Naive thymus-derived CD4-positive, alpha-beta T cell (primary cell): Measurements from ENCODE around the gene FAM217A. TPM values are rescaled to one million over a fixed set of nuclear protein-coding genes. Genes with fewer than 3 reads are reported as not detected.
"Not testable (repeated sequence)": the region's sequence is repeated elsewhere in the genome, so short reads cannot be mapped to it uniquely, and the experiment has no call there.

Source experiments
- ATAC-seq: fragments of 150-1000 bp; cut with Tn5 transposase; 2 replicates; pipeline ENCODE4 v1.10.0; 2021; ENCODE audit warnings: mild to moderate bottlenecking, moderate library complexity
- CTCF ChIA-PET: fragments of 350-600 bp; sonication (Branson Sonifier 250); formaldehyde crosslinking; loops from one replicate; lab custom pipeline; 2021; ENCODE audit warnings: antibody characterized with exemption; lab: Charles Lee
- POLR2A ChIA-PET: fragments of 350-600 bp; sonication (Branson Sonifier 250); formaldehyde crosslinking; loops from one replicate; lab custom pipeline; 2021; ENCODE audit warnings: antibody characterized with exemption, inconsistent platforms; lab: Charles Lee
- DNase-seq, 9 donors: peaks; one replicate each; pipeline versions ENCODE4 v3.0.0 to v3.0.0-alpha.2; 2020 to 2022; ENCODE audit warnings: mixed read lengths in 1 of 9
- H3K27ac ChIP-seq: one replicate; pipeline ENCODE4 v1.7.0; 2013; ENCODE audit warnings: mild to moderate bottlenecking, low read depth, low read length, moderate library complexity
- H3K27me3 ChIP-seq, 2 donors: one replicate each; pipeline ENCODE4 v1.7.0; 2013; ENCODE audit warnings: low read length in 2 of 2, mild to moderate bottlenecking in 2 of 2, moderate library complexity in 2 of 2; ENCODE audit not compliant: control insufficient read depth in 2 of 2, insufficient read depth in 2 of 2
- H3K36me3 ChIP-seq, 3 experiments: 1 replicate in 2 of 3; 2 replicates in 1 of 3; pipeline ENCODE4 v1.7.0; 2013; ENCODE audit warnings: low read length in 3 of 3, mild to moderate bottlenecking in 3 of 3, moderate library complexity in 1 of 3; ENCODE audit not compliant: insufficient read depth in 3 of 3, control insufficient read depth in 2 of 3
- H3K4me1 ChIP-seq, 2 donors: one replicate each; pipeline ENCODE4 v1.7.0; 2013; ENCODE audit warnings: low read length in 2 of 2, mild to moderate bottlenecking in 2 of 2, moderate library complexity in 1 of 2; ENCODE audit not compliant: control insufficient read depth in 2 of 2, insufficient read depth in 2 of 2
- H3K4me3 ChIP-seq: 2 replicates; pipeline ENCODE4 v1.7.0; 2013; ENCODE audit warnings: mild to moderate bottlenecking, low read length
- H3K9me3 ChIP-seq, 3 experiments: 1 replicate in 2 of 3; 2 replicates in 1 of 3; pipeline ENCODE4 v1.7.0; 2013; ENCODE audit warnings: low read length in 3 of 3; ENCODE audit not compliant: control insufficient read depth in 2 of 3
- H3K27ac Mint-ChIP-seq, 9 donors: one replicate each; pipeline ENCODE4 v1.8.0; 2020 to 2022; ENCODE audit warnings: mixed read lengths in 9 of 9, mild to moderate bottlenecking in 8 of 9, moderate library complexity in 5 of 9, inconsistent platforms in 2 of 9
- H3K27me3 Mint-ChIP-seq, 5 donors: one replicate each; pipeline ENCODE4 v1.8.0; 2021 to 2022; ENCODE audit warnings: mixed read lengths in 5 of 5, mild to moderate bottlenecking in 1 of 5
- H3K36me3 Mint-ChIP-seq, 5 donors: one replicate each; pipeline ENCODE4 v1.8.0; 2020 to 2022; ENCODE audit warnings: mixed read lengths in 5 of 5, mild to moderate bottlenecking in 3 of 5, inconsistent platforms in 1 of 5
- H3K4me1 Mint-ChIP-seq, 7 donors: one replicate each; pipeline ENCODE4 v1.8.0; 2020 to 2022; ENCODE audit warnings: mixed read lengths in 7 of 7, mild to moderate bottlenecking in 3 of 7, inconsistent platforms in 1 of 7
- H3K4me3 Mint-ChIP-seq, 10 donors: one replicate each; pipeline ENCODE4 v1.8.0; 2020 to 2022; ENCODE audit warnings: mild to moderate bottlenecking in 10 of 10, mixed read lengths in 10 of 10, moderate library complexity in 6 of 10, inconsistent platforms in 2 of 10
- H3K9me3 Mint-ChIP-seq, 11 donors: one replicate each; pipeline ENCODE4 v1.8.0; 2020 to 2022; ENCODE audit warnings: mixed read lengths in 11 of 11, mild to moderate bottlenecking in 4 of 11, inconsistent platforms in 1 of 11, moderate library complexity in 1 of 11
- intact Hi-C, 2 donors: fragments of 100-400 bp; cut with micrococcal nuclease; formaldehyde crosslinking; loops; one replicate each; pipeline ENCODE4 v1.15.1; 2023
- polyA plus RNA-seq, 2 donors: library from polyadenylated mRNA; unstranded; fragments of 300-500 nt; fragmentation: Illumina TruSeq; gene quantifications; one replicate each; pipeline ENCODE4 v1.2.3, GENCODE V29; 2021
- total RNA-seq, 6 experiments: library from RNA in 5 of 6; stranded (reverse) in 5 of 6; gene quantifications; 1 replicate in 5 of 6; 2 replicates in 1 of 6; pipeline ENCODE4 v1.2.3 and lab custom pipeline; 2021 to 2026

Gene FAM217A
- total and polyA plus RNA-seq, 7 experiments from 2014 or later = 0.16 TPM; not detected in 6

DNA sequence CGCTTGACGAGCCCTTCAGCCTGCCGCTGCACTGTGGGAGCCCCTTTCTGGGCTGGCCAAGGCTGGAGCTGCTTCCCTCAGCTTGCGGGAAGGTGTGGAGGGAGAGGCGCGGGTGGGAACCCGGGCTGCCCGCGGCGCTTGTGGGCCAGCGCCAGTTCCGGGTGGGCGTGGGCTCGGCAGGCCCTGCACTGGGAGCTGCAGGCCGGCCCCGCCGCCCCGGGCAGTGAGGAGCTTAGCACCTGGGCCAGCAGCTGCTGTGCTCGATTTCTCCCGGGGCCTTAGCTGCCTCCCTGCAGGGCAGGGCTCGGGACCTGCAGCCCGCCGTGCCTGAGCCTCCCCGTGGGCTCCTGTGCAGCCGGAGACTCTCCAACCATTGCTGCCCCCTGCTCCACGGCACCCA, 11.1 kb upstream of the FAM217A start:
- CTCF ChIA-PET, DNase-seq: not testable (repeated sequence)

DNA sequence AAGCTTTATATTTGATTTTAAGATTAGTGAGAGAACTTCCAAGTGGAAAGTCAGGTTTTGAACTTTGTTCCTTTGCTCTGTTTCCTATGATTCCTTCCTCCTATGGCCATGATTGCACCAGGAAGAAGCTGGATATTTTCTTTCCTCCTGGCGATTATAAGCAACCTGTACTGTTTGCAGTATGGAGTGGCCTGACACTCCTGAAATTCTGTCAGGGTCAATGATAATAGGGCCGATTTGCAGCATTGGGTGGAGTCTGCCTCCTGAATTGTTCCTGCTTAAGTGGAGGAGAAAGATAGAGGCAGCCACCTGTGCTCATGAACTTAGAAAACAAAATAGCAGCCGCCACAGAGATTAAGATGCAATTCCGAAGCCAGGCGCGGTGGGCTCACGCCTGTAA, 9.8 kb upstream of the FAM217A start:
- H3K4me3 Mint-ChIP-seq = no peak overlapping the region
- no peaks in the 10 kb centered on the region for H3K36me3 Mint-ChIP-seq
- ATAC-seq = no peak
- Histone ChIP-seq H3K4me3 (no peak overlapping the region), H3K9me3 (no peaks in the 10 kb centered on the region), H3K27ac (no peak overlapping the region), H3K27me3 (no peaks in the 10 kb centered on the region), H3K4me1 (no peaks in the 10 kb centered on the region), H3K36me3 (no peaks in the 10 kb centered on the region)
- H3K27ac Mint-ChIP-seq = no peak overlapping the region
- intact Hi-C loops = no loop called here
- H3K4me1 Mint-ChIP-seq = no peaks in the 10 kb centered on the region
- ChIA-PET POLR2A (no interaction called here), CTCF (no interaction called here)
- no peak for DNase-seq
- peaks cover 0 to 3% (median 0%) of the 10 kb centered on the region in 5 donors for H3K27me3 Mint-ChIP-seq
- no peaks in the 10 kb centered on the region for H3K9me3 Mint-ChIP-seq

More for the DNA sequence above, 11.1 kb upstream of the FAM217A start:
- H3K27ac ChIP-seq, H3K9me3 Mint-ChIP-seq, H3K9me3 ChIP-seq, H3K36me3 Mint-ChIP-seq, H3K4me3 Mint-ChIP-seq, H3K36me3 ChIP-seq, H3K27me3 Mint-ChIP-seq, H3K27me3 ChIP-seq, ATAC-seq, H3K27ac Mint-ChIP-seq, H3K4me1 Mint-ChIP-seq, H3K4me3 ChIP-seq, POLR2A ChIA-PET, intact Hi-C loops, H3K4me1 ChIP-seq: not testable (repeated sequence)

DNA sequence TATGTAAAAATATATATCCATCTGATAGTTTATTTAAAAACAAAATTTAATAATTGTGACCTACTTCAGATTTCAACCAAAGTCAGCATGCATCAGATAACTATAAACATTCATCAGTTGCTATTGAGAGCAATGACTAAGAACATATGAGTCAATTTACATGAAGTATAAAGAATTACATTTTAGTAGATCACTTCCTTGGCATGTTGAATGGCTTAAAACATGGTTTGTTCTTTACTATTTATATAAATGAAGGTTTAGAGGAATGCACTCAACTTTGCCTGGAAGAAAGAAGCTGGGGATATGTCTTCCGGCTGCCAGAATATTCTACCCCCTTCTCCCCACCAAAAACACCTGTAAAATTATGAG, 6.4 kb upstream of the FAM217A start:
- no peaks in the 10 kb centered on the region for H3K9me3 Mint-ChIP-seq
- no peak for ATAC-seq
- H3K4me1 Mint-ChIP-seq = peaks cover 0 to under 1% (median 0%) of the 10 kb centered on the region in 7 donors
- no peaks in the 10 kb centered on the region for H3K9me3 ChIP-seq
- no peak overlapping the region for H3K27ac Mint-ChIP-seq
- no peaks in the 10 kb centered on the region for H3K36me3 ChIP-seq
- H3K4me3 ChIP-seq = no peak overlapping the region
- intact Hi-C loops = no loop called here
- H3K4me3 Mint-ChIP-seq = no peak overlapping the region
- H3K27ac ChIP-seq = no peak overlapping the region
- H3K36me3 Mint-ChIP-seq = no peaks in the 10 kb centered on the region
- no peaks in the 10 kb centered on the region for H3K27me3 ChIP-seq
- POLR2A ChIA-PET = no interaction called here
- H3K27me3 Mint-ChIP-seq = peaks cover 0 to 5% (median 2%) of the 10 kb centered on the region in 5 donors
- no peak for DNase-seq
- CTCF ChIA-PET = no interaction called here
- no peaks in the 10 kb centered on the region for H3K4me1 ChIP-seq

DNA sequence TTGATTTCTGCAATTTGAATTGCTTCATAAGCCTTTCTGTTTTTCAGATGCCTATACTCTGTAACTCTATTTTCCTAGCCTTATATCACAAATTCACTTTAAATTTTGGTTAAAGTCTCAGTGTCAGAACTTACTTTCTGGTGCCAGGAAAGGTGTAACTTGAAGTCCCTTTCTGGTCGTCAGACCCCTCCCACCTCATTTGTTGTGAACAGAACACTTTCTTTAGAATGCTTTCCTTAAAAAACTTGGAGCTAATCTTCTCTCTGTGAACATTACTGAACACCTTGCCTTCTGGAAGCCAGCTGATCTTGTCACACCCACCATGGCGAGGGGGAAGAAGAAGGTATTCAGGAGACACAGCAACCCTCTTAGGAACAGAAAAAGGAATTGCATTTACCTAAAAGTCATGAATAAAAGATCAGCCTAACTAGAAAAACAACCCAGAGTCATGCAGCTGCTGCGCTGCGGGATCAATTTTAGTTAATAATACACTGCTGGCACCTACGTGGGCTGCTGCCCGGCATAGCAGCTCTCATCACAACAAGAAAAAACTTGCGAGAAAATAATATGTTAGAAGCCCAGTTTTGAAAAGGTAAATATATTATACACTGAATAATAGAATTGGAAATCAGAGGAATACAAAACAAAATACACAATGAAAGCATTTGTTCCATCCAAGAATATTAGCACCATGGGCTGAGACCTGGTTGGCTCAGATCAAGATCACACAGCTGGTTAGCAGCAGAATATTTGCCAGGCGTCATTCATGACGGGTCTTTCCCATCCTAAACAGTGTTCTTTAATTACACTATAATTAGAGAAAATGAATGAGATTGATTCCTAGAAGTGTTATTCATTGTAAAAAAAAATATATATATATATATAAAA, 5.8 kb upstream of the FAM217A start:
- Histone ChIP-seq H3K4me1 (no peaks in the 10 kb centered on the region), H3K27ac (no peak overlapping the region), H3K9me3 (no peaks in the 10 kb centered on the region), H3K27me3 (no peaks in the 10 kb centered on the region), H3K36me3 (no peaks in the 10 kb centered on the region), H3K4me3 (no peak overlapping the region)
- H3K27me3 Mint-ChIP-seq = peaks cover 0 to 5% (median 3%) of the 10 kb centered on the region in 5 donors
- ChIA-PET CTCF (no interaction called here), POLR2A (no interaction called here)
- no peak overlapping the region for H3K4me3 Mint-ChIP-seq
- H3K4me1 Mint-ChIP-seq = peaks cover 0 to 5% (median 0%) of the 10 kb centered on the region in 7 donors
- no peaks in the 10 kb centered on the region for H3K36me3 Mint-ChIP-seq
- no peak for ATAC-seq
- H3K27ac Mint-ChIP-seq = no peak overlapping the region
- no peak for DNase-seq
- intact Hi-C loops = no loop called here
- H3K9me3 Mint-ChIP-seq = no peaks in the 10 kb centered on the region

DNA sequence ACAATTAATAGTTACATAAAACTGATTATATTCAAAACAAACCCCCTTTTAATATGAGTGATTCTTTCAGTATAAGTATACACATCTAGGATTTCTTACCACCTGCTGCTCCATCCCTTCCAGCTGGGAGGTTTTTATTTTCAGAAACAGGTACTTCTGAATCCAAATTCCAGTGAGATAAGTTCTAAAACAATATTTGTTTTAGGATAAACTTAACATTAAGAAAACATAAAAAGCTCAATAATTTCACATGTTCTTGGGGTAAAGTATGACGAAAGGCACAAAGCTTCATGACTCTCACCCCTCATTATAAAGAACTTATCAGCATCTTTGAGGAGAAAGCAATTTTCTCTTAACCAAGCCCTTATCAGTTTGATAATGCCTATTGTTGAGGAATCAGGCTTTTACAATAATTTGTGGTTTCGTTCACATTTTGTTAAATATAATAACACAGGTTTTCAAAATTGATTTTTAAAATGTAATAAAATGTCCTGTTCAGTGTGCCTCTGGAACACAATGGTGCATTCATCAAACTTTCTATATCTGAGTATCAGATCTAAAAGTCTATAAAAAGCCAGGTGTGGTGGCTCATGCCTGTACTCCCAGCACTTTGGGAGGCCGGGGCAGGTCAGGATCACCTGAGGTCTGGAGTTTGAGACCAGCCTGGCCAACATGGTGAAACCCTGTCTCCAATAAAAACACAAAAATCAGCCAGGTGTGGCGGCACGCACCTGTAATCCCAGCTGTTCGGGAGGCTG, 4.3 kb downstream of the FAM217A start:
- ATAC-seq (no peak), DNase-seq (no peak)
- peaks cover 0 to 4% (median 0%) of the 10 kb centered on the region in 7 donors for H3K4me1 Mint-ChIP-seq
- CTCF ChIA-PET = no interaction called here
- no peak overlapping the region for H3K4me3 Mint-ChIP-seq
- H3K27me3 Mint-ChIP-seq = peaks cover 12 to 21% (median 15%) of the 10 kb centered on the region in 5 donors
- no peaks in the 10 kb centered on the region for H3K9me3 ChIP-seq
- H3K36me3 Mint-ChIP-seq = peaks cover 0 to 5% (median 0%) of the 10 kb centered on the region in 5 donors
- no peak overlapping the region for H3K27ac Mint-ChIP-seq
- no peaks in the 10 kb centered on the region for H3K36me3 ChIP-seq
- no peak overlapping the region for H3K27ac ChIP-seq
- no peaks in the 10 kb centered on the region for H3K27me3 ChIP-seq
- POLR2A ChIA-PET = no interaction called here
- H3K4me1 ChIP-seq = no peaks in the 10 kb centered on the region
- intact Hi-C loops = no loop called here
- H3K4me3 ChIP-seq = no peak overlapping the region
- H3K9me3 Mint-ChIP-seq = peaks cover 0 to 2% (median 0%) of the 10 kb centered on the region in 11 donors

DNA sequence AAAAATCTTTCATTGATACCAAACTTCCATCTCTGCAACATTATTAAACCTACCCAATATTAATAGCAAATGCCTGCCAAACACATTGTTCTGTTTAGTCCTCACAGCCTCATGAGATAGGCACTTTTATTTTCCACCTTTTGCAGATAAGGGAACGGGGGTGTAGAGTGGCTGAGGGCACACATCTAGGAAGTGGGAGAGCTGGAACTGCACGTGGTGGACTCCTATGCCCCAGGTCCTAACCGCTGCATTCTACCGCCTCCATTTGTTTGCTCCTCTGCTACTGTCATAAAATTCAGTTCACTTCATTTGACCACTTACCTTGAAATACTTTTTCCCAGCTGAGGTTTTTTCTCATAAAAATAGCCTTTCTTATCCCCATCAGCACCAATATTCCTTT, 7.6 kb downstream of the FAM217A start:
- Mint-ChIP-seq H3K4me3 (no peak overlapping the region), H3K36me3 (no peaks in the 10 kb centered on the region), H3K27me3 (peaks cover 0 to 6% (median 0%) of the 10 kb centered on the region in 5 donors), H3K9me3 (no peaks in the 10 kb centered on the region), H3K4me1 (no peaks in the 10 kb centered on the region), H3K27ac (no peak overlapping the region)
- CTCF ChIA-PET = interaction anchor here (0.6 kb wide), 1 partner anchor 12 kb away, joined by 4 read pairs; no protein-coding TSS in a partner anchor
- POLR2A ChIA-PET = no interaction called here
- H3K4me1 ChIP-seq = no peaks in the 10 kb centered on the region
- no peaks in the 10 kb centered on the region for H3K27me3 ChIP-seq
- no peaks in the 10 kb centered on the region for H3K36me3 ChIP-seq
- H3K9me3 ChIP-seq = no peaks in the 10 kb centered on the region
- no peak for DNase-seq
- no peak overlapping the region for H3K4me3 ChIP-seq
- intact Hi-C loops = no loop called here
- no peak overlapping the region for H3K27ac ChIP-seq
- no peak for ATAC-seq
